Right lung (tissue), 10 donors: ENCODE data around the gene COG1. TPM values are rescaled to one million over a fixed set of nuclear protein-coding genes. Genes with fewer than 3 reads are reported as not detected.
"Not testable (repeated sequence)": the region's sequence is repeated elsewhere in the genome, so short reads cannot be mapped to it uniquely, and the experiment has no call there.

Experiments
- DNase-seq, 2 donors: peaks; one replicate each; pipeline ENCODE4 v3.0.0-alpha.2; 2013
- long read RNA-seq, 8 donors: transcript quantifications; one replicate each; lab custom pipeline, GENCODE V29; 2026
- polyA plus RNA-seq, 5 donors: library from polyadenylated mRNA; unstranded; fragments of 120-200 nt; gene quantifications; one replicate each; pipeline versions ENCODE4 v1.2.1 to v1.2.3, GENCODE V29; 2013; ENCODE audit warnings: inconsistent platforms in 1 of 5, low replicate concordance in 1 of 5; ENCODE audit not compliant: insufficient read length in 5 of 5, insufficient read depth in 1 of 5

Gene COG1
- polyA plus RNA-seq, result 10 to 100 TPM; 45.4 to 58.8 (median 49.2) TPM
- long read RNA-seq, donor 1, full-length matches to known transcripts, result 6 of 37 reads
- long read RNA-seq, donor 1, partial matches to known transcripts, result 0 of 37 reads
- long read RNA-seq, donor 1, other reads (novel, unspliced or antisense), result 31 of 37 reads
- long read RNA-seq, donor 2, partial matches to known transcripts, result 0 of 2 reads
- long read RNA-seq, donor 2, other reads (novel, unspliced or antisense), result 0 of 2 reads
- long read RNA-seq, donor 3, partial matches to known transcripts, result 0 of 3 reads
- long read RNA-seq, donor 3, other reads (novel, unspliced or antisense), result 0 of 3 reads
- long read RNA-seq, donor 4, partial matches to known transcripts, result 0 of 24 reads
- long read RNA-seq, donor 4, other reads (novel, unspliced or antisense), result 17 of 24 reads
- long read RNA-seq, donor 5, partial matches to known transcripts, result 0 of 35 reads
- long read RNA-seq, donor 5, other reads (novel, unspliced or antisense), result 30 of 35 reads
- long read RNA-seq, donor 6, partial matches to known transcripts, result 0 of 5 reads
- long read RNA-seq, donor 6, other reads (novel, unspliced or antisense), result 0 of 5 reads
- long read RNA-seq, donor 7, partial matches to known transcripts, result 0 of 6 reads
- long read RNA-seq, donor 7, other reads (novel, unspliced or antisense), result 0 of 6 reads
- long read RNA-seq, donor 8, partial matches to known transcripts, result 0 of 2 reads
- long read RNA-seq, donor 8, other reads (novel, unspliced or antisense), result 0 of 2 reads

GRCh38 chr17:73192894-73193701 lies at the start of gene COG1:
TSS of gene COG1 (plus strand) at chr17:73193055. CDS start at chr17:73193070, 15 bp downstream.
- DNase-seq, result peak; percentile 89 to 91

GRCh38 chr17:73144209-73144608 lies 48.6 kb upstream of the COG1 start:
- DNase-seq, result not testable (repeated sequence)

- no peak for DNase-seq
Measured at GRCh38 chr17:73145641-73146040, 47.2 kb upstream of the COG1 start.

GRCh38 chr17:73147791-73148190 lies 45.1 kb upstream of the COG1 start:
- not testable (repeated sequence) for DNase-seq

- DNase-seq, result no peak
Measured at GRCh38 chr17:73148540-73149334, 44.1 kb upstream of the COG1 start.

GRCh38 chr17:73150622-73151300 lies 42.1 kb upstream of the COG1 start:
- DNase-seq, result not testable (repeated sequence)

GRCh38 chr17:73151916-73152632 lies 40.8 kb upstream of the COG1 start:
- no peak for DNase-seq

GRCh38 chr17:73155410-73156165 lies 37.3 kb upstream of the COG1 start:
- DNase-seq, result no peak

GRCh38 chr17:73156166-73156840 lies 36.6 kb upstream of the COG1 start:
- peak; percentile 45 to 46 for DNase-seq

- no peak for DNase-seq
Measured at GRCh38 chr17:73156887-73157520, 35.9 kb upstream of the COG1 start.

GRCh38 chr17:73157521-73157890 lies 35.3 kb upstream of the COG1 start:
- no peak for DNase-seq

- no peak for DNase-seq
Measured at GRCh38 chr17:73158133-73158532, 34.7 kb upstream of the COG1 start.

- no peak for DNase-seq
Measured at GRCh38 chr17:73160980-73161630, 31.8 kb upstream of the COG1 start.

GRCh38 chr17:73163043-73163442 lies 29.8 kb upstream of the COG1 start:
- DNase-seq, result no peak

GRCh38 chr17:73165616-73166404 lies 27.0 kb upstream of the COG1 start:
- DNase-seq, result no peak

GRCh38 chr17:73166731-73167581 lies 25.9 kb upstream of the COG1 start:
- DNase-seq, result no peak
